LNCaP clone FGC (cell line): ENCODE results near the gene PCBP2.
"Not testable (repeated sequence)": the region's sequence is repeated elsewhere in the genome, so short reads cannot be mapped to it uniquely, and the experiment has no call there.

ENCODE experiments used
- DNase-seq: peaks from one replicate; pipeline ENCODE4 v3.0.0-alpha.2; 2011; ENCODE audit warnings: low read depth
- H3K4me3 ChIP-seq: 2 replicates; pipeline ENCODE4 v1.5.1; 2011; ENCODE audit warnings: mild to moderate bottlenecking, low read depth, low read length, control low read depth
- CTCF ChIP-seq: IDR thresholded peaks from 2 replicates; pipeline ENCODE4 v1.5.1; 2012; ENCODE audit warnings: mild to moderate bottlenecking; ENCODE audit not compliant: control insufficient read depth, insufficient read depth; ENCODE audit errors: extremely low read depth

PCBP2 gene

DNA sequence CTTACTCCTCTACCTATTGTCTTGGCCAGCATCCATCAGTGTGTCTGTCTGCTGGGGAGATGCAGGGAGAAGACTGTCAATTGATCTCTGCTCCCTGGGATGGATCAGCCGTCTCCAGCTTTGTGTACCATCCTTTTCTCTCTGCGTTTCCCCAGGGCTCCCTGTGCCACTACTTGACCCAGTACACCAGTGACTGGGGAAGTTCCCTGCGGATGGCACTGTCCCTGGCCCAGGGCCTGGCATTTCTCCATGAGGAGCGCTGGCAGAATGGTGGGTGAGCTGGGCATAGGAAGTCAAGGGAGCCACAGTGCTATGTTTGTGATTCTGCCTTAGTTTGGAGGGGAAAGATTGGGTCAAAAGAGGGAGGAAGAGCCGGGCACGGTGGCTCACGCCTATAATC is 23.2 kb upstream of the PCBP2 start:
- no peak overlapping the region for H3K4me3 ChIP-seq
- DNase-seq, result no peak
- TF ChIP-seq CTCF, result no peak

DNA sequence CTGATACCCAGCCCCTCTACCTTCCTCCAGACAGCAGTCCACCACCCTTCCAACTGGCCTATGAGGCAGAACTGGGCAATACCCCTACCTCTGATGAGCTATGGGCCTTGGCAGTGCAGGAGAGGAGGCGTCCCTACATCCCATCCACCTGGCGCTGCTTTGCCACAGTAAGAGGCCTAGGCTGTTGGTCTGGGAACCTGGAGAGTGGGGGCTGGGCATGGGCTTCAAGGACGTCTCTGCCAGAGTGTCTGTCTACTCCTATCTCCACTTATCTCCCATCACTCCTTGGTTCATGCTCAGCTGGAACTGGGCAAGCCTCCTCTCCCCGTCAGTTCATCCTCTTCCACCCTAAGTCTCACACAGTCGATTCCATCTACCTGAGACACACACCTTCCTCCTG is 21.8 kb upstream of the PCBP2 start:
- no peak for DNase-seq
- no peak for TF ChIP-seq CTCF
- H3K4me3 ChIP-seq, result no peak overlapping the region

DNA sequence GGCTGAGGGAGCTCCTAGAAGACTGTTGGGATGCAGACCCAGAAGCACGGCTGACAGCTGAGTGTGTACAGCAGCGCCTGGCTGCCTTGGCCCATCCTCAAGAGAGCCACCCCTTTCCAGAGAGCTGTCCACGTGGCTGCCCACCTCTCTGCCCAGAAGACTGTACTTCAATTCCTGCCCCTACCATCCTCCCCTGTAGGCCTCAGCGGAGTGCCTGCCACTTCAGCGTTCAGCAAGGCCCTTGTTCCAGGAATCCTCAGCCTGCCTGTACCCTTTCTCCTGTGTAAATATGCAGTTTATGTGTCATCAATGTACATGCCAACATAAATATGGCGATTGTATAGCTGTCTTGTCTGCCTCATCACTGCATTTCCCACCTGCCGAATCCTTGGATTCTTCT is 20.7 kb upstream of the PCBP2 start:
- TF ChIP-seq CTCF, result no peak
- DNase-seq, result no peak
- no peak overlapping the region for H3K4me3 ChIP-seq

GRCh38 chr12:53435326-53435725 is 16.6 kb upstream of the PCBP2 start:
- DNase-seq, H3K4me3 ChIP-seq: not testable (repeated sequence)

DNA sequence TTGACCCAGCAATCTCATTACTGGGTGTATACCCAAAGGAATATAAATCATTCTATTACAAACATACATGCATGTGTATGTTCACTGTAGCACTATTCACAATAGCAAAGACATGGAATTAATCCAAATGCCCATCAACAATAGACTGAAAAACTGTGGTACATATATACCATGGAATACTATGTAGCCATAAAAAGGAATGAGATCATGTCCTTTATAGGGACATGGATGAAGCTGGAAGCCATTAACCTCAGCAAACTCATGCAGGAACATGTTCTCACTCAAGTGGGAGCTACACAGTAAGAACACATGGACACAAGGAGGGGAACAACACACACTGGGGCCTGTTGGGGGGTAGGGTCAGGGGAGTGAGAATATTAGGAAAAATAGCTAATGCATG is 12.3 kb upstream of the PCBP2 start:
- DNase-seq, H3K4me3 ChIP-seq: not testable (repeated sequence)

- DNase-seq, result peak; percentile 98
- no peak for TF ChIP-seq CTCF
- peak within 1 kb of the TSS; percentile 91 for H3K4me3 ChIP-seq
These were observed 10.7 kb upstream of the PCBP2 start, which contains the start of gene PRR13 for GRCh38 chr12:53441040-53441833. TSS of gene PRR13 (plus strand) at chr12:53441734. CDS start at chr12:53442715, 981 bp downstream.

- no peak for DNase-seq
- no peak for TF ChIP-seq CTCF
- H3K4me3 ChIP-seq, result no peak overlapping the region
These were observed 7.9 kb upstream of the PCBP2 start for GRCh38 chr12:53443955-53444354.

GRCh38 chr12:53444593-53445325 is 7.1 kb upstream of the PCBP2 start:
- DNase-seq, H3K4me3 ChIP-seq: not testable (repeated sequence)
